GM18499 (cell line): Measurements from ENCODE around the gene OR6N1.

Experiments
- ATAC-seq: cut with Tn5 transposase; IDR thresholded peaks from one replicate; pipeline ENCODE4 v1.9.1; 2021; ENCODE audit warnings: moderate number of reproducible peaks; ENCODE audit not compliant: insufficient read depth, unreplicated experiment

The OR6N1 gene, protein sequence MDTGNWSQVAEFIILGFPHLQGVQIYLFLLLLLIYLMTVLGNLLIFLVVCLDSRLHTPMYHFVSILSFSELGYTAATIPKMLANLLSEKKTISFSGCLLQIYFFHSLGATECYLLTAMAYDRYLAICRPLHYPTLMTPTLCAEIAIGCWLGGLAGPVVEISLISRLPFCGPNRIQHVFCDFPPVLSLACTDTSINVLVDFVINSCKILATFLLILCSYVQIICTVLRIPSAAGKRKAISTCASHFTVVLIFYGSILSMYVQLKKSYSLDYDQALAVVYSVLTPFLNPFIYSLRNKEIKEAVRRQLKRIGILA

DNA sequence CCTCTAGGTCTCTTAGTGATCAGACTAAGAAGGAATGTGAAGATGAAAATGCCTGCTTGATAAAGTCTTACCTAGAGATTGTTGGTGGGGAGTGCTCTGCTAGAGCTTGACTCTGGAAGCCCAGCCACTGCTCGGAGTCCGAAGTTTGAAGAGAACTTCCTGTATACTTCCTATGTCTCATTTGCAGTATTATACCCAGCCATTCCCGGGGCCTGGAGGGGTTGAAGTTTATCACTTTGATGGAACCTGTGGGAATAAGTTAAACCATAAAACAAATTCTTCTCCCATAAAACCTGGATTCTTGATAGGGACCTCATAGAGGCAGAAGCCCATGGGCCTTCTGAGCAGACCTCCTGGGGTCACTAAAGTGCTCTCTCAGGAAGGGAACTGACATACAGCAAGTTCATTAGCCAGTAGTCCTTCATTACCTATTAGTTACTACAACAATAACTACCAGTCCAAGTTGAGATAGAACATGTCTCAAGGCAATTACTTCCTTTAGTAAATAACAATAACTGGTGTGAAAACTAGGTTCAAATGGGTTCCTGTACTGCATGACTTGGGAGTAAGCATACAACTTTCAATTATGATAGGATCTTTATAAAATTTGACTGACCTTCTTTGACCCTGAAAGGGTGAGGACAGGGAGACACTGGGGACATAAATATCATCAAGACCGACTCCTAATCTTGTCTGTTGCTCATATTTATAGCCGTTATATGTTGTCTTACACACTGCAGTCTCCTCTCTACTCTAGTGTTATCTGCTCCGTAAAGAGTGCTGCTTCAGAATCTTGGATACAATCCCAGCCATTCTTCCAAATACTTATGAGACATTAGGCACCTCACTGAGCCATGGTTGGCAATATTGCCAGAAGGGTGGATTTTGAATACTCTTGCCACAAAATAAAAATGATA, at the start of gene OR6N1:
Gene OR6N1, minus strand, starts transcription at position 246 of the 917 bp plus-strand sequence. CDS start 5,513 bp downstream, outside the sequence.
- ATAC-seq, result no peak

DNA sequence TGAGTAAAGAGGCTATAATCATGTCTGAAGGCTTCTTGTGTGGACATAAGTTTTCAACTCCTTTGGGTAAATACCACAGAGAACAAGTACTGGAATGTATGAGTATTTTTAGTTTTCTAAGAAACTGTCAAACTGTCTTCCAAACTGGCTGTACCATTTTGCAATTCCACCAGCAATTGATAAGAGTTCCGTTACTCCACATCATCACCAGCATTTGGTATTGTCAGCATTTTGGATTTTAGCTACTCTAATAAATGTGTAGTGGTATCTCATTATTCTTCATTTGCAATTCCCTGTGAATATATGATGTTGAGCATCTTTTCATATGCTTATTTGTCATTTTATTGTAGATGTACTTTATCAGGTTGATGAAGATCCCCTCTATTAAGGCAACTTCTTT, 49.7 kb upstream of the OR6N1 start:
- ATAC-seq, result no peak

DNA sequence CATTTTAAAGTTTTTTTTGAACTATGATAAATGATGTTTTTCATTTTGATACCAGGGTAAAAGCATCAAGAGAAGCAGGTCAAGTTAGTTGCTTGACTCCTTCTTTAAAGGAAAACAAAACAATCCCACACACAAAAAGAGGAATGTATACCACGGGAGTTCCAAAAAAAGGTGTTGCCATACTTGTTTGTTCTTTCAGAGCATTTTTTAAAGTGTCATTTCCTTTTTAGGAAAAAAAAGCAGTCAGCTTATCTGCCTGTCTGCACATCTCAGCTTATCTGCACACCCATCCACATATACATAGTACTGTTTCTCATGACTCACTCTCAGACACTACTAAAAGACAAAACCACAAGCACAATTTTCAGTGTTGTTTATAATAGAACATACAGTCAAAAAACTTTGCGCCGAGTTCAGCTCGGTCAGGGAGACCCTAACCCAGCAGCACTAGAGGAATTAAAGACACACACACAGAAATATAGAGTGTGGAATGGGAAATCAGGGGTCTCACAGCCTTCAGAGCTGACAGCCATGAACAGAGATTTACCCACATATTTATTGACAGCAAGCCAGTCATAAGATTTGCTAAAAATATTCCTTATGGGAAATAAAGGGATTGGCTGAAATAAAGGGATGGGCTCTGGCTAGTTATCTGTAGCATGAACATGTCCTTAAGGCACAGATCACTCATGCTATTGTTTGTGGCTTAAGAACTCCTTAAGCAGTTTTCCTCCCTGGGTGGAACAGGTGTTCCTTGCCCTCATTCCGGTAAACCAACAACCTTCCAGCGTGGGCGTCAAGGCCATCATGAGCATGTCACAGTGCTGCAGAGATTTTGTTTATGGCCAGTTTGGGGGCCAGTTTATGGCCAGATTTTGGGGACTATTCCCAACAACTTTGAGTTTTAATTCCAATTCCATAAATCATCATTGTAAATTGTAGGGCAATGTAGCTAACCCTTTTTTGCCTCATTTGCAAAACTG, 47.8 kb upstream of the OR6N1 start:
- ATAC-seq, result peak; percentile 88

- ATAC-seq, result no peak
Measured at GRCh38 chr1:158818975-158819431, 47.0 kb upstream of the OR6N1 start.

- no peak for ATAC-seq
Measured at GRCh38 chr1:158818560-158818959, 46.6 kb upstream of the OR6N1 start.

GRCh38 chr1:158814970-158815369, 43.0 kb upstream of the OR6N1 start:
- no peak for ATAC-seq

DNA sequence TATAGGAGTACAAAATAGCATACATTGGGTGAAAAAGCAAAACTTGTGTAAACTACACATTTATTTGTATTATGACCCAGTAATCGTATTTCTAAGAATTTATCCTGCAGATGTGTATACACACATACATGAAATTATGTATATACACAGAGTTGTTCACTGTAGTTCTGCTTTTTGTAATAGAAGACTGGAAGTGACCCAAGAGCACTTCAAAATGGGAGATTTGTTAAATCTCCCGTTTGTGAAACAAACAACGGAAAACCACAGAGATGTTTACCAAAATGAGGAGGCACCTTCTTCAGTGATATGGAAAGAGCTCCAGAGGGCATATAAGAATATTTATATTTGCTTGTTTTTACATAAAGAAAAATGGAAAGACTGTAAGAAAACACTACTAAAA, 41.2 kb upstream of the OR6N1 start:
- no peak for ATAC-seq

DNA sequence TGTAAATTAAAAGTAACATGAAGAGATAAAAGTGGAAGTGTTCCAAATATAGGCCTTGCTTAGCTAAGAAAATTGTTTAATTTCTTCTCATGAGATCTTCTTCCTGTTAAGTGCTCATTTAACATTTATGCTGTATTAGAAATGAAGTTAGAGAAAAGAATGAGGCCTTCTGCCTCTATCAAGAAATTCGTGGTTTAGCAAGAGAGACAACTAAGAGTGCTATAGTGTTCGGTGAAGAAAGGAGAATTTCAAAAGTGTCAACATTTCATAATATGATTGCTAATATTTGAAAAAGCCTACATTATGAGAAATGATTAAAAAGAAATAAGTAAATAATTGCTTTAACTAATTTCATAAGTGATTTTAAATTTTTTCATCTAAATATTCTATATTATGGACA, 40.3 kb upstream of the OR6N1 start:
- ATAC-seq, result no peak

DNA sequence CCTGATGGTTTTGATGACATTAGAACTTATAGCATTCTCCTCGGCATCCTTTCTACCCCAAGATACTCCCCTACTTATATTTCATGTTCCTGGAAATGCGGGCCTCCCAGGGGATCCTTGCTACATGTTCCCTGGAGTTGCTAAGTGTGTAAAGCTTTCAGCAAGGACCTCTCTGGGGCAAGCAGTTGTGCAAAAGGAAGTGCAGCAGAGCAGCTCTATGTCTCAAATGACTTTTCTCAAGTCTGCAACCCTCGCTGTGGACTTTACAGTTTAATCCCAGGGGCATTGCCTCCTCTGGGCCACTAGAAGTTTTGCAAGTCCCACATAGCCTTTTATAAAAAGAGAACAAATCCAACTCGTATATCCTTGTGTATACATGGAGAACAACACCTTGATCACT, 38.3 kb upstream of the OR6N1 start:
- ATAC-seq, result no peak

GRCh38 chr1:158809862-158810261, 37.9 kb upstream of the OR6N1 start:
- ATAC-seq, result no peak

DNA sequence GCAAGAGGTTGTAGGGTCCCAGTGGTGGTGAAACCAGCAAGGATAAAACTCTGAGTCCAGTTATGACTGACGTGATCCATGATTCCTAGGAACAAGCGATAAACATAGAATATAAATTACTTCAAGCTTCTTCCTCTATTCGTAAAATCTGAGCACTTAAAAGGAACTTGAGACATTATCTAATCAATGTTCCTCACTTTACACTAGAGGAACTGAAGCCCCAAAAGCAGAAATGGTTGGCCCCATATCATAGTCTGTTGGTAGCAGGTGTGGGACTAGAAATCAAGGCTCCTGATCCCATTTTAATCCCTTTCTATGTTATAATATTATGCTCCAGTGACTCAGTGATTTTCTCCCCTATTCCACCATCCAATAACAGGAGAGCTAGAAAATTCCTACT, 37.3 kb upstream of the OR6N1 start:
- ATAC-seq, result no peak

GRCh38 chr1:158806916-158807536, 35.0 kb upstream of the OR6N1 start:
- ATAC-seq, result no peak

DNA sequence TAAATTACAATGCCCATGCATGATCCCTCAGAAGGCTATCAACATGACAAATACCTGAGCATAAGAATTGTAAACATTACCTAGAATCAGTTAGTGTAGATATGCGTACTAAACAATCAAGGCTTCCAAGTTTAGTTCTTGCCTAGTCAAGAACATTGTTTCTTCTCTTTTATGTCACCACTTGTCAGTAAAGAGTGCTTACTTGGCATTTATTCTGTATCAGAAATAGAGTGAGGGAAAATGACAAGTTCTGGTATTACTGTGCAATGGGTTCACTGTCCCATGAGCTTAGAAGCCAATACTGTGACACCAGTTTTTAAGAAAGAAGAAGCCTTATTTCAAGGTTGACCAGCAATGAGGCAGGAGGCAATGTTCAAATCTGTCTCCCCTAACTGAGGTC, 31.7 kb upstream of the OR6N1 start:
- no peak for ATAC-seq

- no peak for ATAC-seq
Measured at GRCh38 chr1:158801396-158801795, 29.4 kb upstream of the OR6N1 start.

- ATAC-seq, result no peak
Measured at GRCh38 chr1:158800526-158800925, 28.5 kb upstream of the OR6N1 start.

GRCh38 chr1:158799689-158800088, 27.7 kb upstream of the OR6N1 start:
- no peak for ATAC-seq

DNA sequence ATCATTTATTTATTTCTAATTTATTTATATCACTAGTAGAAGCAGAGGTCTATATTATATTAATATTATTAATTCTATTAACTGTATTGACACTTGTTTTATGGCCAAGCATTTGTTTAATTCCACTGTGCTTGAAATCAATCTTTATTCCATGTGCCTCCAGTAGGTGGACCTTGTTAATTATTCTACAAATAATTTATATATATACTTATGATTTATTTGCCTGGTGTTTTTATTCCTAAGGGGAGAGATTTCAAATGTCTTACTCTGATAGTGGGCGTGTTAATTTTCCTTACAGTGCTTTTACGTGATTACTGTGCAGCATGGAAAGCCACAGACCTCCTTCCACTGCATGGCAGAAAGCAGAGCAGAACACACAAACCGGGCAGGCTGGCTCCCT, 26.5 kb upstream of the OR6N1 start:
- no peak for ATAC-seq

DNA sequence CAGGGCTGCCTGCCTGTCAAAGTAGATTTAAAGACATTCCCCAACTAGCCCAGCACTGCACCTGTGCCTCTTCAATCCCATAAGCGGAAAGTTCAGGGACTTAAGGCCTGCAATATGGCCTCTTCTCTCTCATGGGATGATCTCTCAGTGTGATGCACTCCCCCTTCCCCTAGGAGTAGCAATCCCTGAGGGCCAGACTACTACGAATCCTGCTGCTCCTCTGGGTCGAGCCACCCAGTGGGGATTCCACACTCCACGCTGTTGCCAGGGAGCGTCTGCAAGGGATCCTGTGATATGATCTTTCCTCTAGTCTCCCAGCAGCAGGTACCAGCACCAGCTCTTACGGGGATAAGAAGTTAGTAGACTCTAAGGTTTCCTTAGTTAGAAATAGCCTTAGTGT, 22.3 kb upstream of the OR6N1 start:
- ATAC-seq, result no peak

DNA sequence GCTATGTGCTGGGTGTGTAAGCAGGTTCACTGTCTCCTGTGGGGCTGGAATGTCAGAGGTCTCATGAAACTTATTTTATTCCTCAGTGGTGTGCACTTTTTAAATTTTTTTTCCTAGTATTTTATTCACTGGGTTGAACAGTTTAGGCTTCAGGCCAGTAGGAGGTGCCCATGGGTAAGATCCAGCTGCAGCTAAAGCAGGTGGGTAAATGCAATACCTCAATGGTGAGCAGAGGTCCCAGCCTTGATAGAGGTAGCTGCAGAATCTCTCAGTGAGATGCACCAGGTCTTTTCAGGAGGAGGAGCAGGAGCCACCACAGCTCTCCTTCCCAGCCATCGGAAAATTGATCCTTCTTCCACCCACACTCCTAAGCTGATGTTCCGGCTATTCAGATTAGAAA, 21.6 kb upstream of the OR6N1 start:
- ATAC-seq, result no peak

- no peak for ATAC-seq
Measured at GRCh38 chr1:158781104-158781503, 9.1 kb upstream of the OR6N1 start, which contains the start of gene OR6N2. Gene OR6N2 (minus strand): TSS chr1:158781204. CDS start chr1:158777635, 3,569 bp downstream.
